Transverse colon (tissue), 4 donors: Measurements from ENCODE around the gene ZBTB20. TPM values are rescaled to one million over a fixed set of nuclear protein-coding genes. Genes with fewer than 3 reads are reported as not detected.

Experiments
- DNase-seq: peaks from one replicate; pipeline ENCODE4 v3.0.0-alpha.2; 2019
- H3K27ac ChIP-seq, 4 donors: fragments of 200-600 bp; sonication (generic); 2 replicates each; pipeline ENCODE4 v1.5.1; 2016 to 2018; ENCODE audit warnings: inconsistent platforms in 4 of 4
- H3K27me3 ChIP-seq: fragments of 200-600 bp; sonication (generic); 2 replicates; pipeline ENCODE4 v1.5.1; 2017; ENCODE audit warnings: inconsistent platforms
- H3K36me3 ChIP-seq, 4 donors: fragments of 200-600 bp; sonication (generic); 2 replicates each; pipeline ENCODE4 v1.5.1; 2017 to 2019; ENCODE audit warnings: inconsistent platforms in 4 of 4
- H3K4me1 ChIP-seq, 4 donors: fragments of 200-600 bp; sonication (generic); 2 replicates each; pipeline ENCODE4 v1.5.1; 2017 to 2020; ENCODE audit warnings: inconsistent platforms in 4 of 4
- H3K4me3 ChIP-seq, 4 donors: fragments of 200-600 bp; sonication (generic); 1 replicate in 1 of 4; 2 replicates in 3 of 4; pipeline versions ENCODE4 v1.5.1 to v1.6.1; 2017 to 2019; ENCODE audit warnings: inconsistent platforms in 4 of 4
- H3K9me3 ChIP-seq, 2 donors: fragments of 200-600 bp; sonication (generic); 2 replicates each; pipeline ENCODE4 v1.5.1; 2017 to 2019; ENCODE audit warnings: inconsistent platforms in 2 of 2
- EP300 ChIP-seq: sonication (generic); formaldehyde crosslinking; IDR thresholded peaks from one replicate; pipeline ENCODE4 v1.6.1; 2017; ENCODE audit warnings: antibody characterized with exemption, low read depth
- POLR2A ChIP-seq: fragments of 450-650 bp; IDR thresholded peaks from one replicate; pipeline ENCODE4 v1.6.1; 2016; ENCODE audit warnings: antibody characterized with exemption, mild to moderate bottlenecking, moderate library complexity
- POLR2AphosphoS5 ChIP-seq, 3 donors: sonication (generic); formaldehyde crosslinking; IDR thresholded peaks; one replicate each; pipeline ENCODE4 v1.6.1; 2016; ENCODE audit warnings: antibody characterized with exemption in 3 of 3
- WGBS, 2 donors: methylation state at CpG; one replicate each; pipeline ENCODE4 v1.1.5; 2018; ENCODE audit warnings: low coverage in 1 of 2; 5-methylcytosine and 5-hydroxymethylcytosine counted together
- in situ Hi-C, 4 donors: fragments of 200-750 bp; cut with MboI; loops; one replicate each; pipeline versions ENCODE4 v1.15.0 to v1.15.1; 2017; ENCODE audit warnings: low sequenced_read_pairs in 3 of 4, low pct_ligation_motif_present in 1 of 4, low pct_unique_long_range_greater_than_20kb in 1 of 4
- intact Hi-C: fragments of 100-400 bp; cut with DNase I; formaldehyde crosslinking; loops from one replicate; pipeline ENCODE4 v1.15.1; 2023; ENCODE audit warnings: low total_unique reads
- total RNA-seq, 4 donors: library from RNA; depleted of rRNA; stranded (reverse); fragments of >200 nt; gene quantifications; one replicate each; pipeline ENCODE4 v1.1.0, GENCODE V29; 2016
- TF ChIP-seq, protein P1 (sequence below), 5 experiments: fragments of 200-600 bp in 3 of 5; fragments of 450-650 bp in 2 of 5; sonication (generic) in 3 of 5; IDR thresholded peaks; 1 replicate in 2 of 5; 2 replicates in 3 of 5; pipeline ENCODE4 v1.5.1; 2016 to 2017; ENCODE audit warnings: antibody characterized with exemption in 5 of 5, inconsistent platforms in 3 of 5, mild to moderate bottlenecking in 2 of 5, moderate library complexity in 1 of 5

Gene ZBTB20
- total RNA-seq, 4 donors from 2014 or later: 44.6 to 50.5 (median 46.4) TPM

DNA sequence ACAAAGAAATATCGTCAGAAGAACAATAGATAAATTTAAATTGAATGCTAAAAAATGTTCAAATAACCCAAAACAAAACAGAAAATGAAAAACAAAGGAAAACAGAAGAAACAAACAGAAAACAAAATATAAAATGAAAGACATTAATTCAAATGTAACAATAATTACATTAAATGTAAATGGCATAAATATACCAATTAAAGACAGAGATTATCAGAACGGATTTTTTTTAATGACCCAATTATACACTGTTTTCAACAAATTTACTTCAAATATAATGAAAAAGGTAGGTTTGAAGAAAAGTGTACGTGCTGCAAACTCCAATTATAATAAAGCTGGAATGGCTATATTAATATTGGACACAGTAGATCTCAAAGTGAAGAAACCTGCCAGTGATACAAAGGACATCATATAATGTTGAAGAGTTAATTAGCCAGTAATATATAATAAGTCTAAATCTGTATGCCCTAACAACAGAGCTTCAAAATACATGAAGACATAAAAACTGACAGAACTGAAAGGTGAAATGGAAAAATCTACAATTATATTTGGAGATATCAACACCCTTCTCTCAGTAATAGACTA, 193.8 kb downstream of the ZBTB20 start:
- intact Hi-C loops: no loop called here
- H3K27me3 ChIP-seq: no peaks in the 10 kb centered on the region
- no peak overlapping the region for H3K4me3 ChIP-seq
- in situ Hi-C loops: no loop called here
- TF ChIP-seq, protein P1, sequence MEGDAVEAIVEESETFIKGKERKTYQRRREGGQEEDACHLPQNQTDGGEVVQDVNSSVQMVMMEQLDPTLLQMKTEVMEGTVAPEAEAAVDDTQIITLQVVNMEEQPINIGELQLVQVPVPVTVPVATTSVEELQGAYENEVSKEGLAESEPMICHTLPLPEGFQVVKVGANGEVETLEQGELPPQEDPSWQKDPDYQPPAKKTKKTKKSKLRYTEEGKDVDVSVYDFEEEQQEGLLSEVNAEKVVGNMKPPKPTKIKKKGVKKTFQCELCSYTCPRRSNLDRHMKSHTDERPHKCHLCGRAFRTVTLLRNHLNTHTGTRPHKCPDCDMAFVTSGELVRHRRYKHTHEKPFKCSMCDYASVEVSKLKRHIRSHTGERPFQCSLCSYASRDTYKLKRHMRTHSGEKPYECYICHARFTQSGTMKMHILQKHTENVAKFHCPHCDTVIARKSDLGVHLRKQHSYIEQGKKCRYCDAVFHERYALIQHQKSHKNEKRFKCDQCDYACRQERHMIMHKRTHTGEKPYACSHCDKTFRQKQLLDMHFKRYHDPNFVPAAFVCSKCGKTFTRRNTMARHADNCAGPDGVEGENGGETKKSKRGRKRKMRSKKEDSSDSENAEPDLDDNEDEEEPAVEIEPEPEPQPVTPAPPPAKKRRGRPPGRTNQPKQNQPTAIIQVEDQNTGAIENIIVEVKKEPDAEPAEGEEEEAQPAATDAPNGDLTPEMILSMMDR (IDR thresholded peaks at IDR 0.05): no peak
- TF ChIP-seq POLR2AphosphoS5 (IDR thresholded peaks at IDR 0.05): no peak
- TF ChIP-seq POLR2A: no peak
- TF ChIP-seq EP300: no peak
- no peak overlapping the region for H3K27ac ChIP-seq
- no peaks in the 10 kb centered on the region for H3K36me3 ChIP-seq
- 64% methylated on average over 3 of the region's 3 CpGs for WGBS, 2 donors
- no peak for DNase-seq
- H3K9me3 ChIP-seq: peaks cover 15 to 25% of the 10 kb centered on the region in 2 donors
- no peaks in the 10 kb centered on the region for H3K4me1 ChIP-seq

DNA sequence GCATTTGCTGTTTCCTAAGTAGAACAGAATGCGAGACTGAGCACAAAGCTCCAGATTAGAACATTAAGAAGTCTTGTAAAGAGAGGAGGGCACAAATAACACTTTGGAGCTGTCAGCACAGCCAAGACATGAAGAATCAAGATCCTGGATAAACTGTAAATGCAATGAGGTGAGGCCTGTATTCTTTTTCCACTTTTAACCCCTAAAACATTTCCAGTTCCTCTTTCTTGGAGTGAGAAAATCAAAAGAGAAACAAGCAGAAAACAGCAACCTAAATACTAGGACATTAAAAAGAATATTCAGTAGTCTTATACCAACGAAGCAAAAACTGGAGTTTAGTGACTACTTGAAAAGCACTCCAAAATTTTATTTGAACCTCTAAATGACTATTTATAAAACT, 204.3 kb downstream of the ZBTB20 start:
- Histone ChIP-seq H3K27ac (no peak overlapping the region), H3K4me1 (peaks cover 0 to 7% (median 0%) of the 10 kb centered on the region in 4 donors), H3K4me3 (no peak overlapping the region), H3K36me3 (no peaks in the 10 kb centered on the region), H3K9me3 (no peaks in the 10 kb centered on the region), H3K27me3 (no peaks in the 10 kb centered on the region)
- TF ChIP-seq POLR2A: no peak
- WGBS, 2 donors: 91 to 100% methylated on average over 2 of the region's 2 CpGs
- intact Hi-C loops: no loop called here
- in situ Hi-C loops: no loop called here
- no peak for DNase-seq

DNA sequence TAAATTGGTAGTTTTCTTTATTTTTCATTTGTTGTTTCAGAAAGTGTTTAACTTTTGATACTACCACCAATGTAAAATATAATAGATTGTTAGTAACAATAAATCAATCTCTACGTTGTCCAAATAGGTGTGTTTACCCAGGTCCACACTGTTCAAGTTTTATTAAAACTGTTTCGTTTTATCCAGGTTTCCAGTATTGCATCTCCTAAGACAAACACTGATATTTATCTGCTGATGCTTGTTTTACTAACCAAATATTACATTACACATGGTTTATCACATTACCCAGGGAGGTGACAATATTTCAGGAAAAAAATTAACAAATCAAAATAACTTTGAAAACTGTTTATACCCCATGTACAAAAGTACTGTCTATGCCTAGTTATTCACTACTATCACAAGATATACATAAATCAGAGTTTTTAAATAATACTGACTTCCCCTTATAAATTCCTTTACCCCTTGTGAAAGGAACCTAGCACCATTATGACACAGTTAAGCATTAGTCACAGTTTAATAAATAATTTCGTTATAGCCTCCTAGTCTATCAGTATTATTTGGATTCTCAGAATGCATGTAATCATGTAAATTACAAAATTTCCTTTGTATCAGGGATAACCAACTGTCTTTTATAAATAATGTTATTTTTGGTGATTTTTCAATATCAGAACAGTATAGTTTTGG, 205.3 kb downstream of the ZBTB20 start:
- 82 to 88% methylated on average over 3 of the region's 3 CpGs for WGBS, 2 donors
- intact Hi-C loops (no loop called here), in situ Hi-C loops (no loop called here)
- H3K27ac ChIP-seq: no peak overlapping the region
- no peak for DNase-seq
- H3K27me3 ChIP-seq: no peaks in the 10 kb centered on the region
- TF ChIP-seq, protein P1 (IDR thresholded peaks at IDR 0.05): no peak
- no peak for TF ChIP-seq EP300
- no peak for TF ChIP-seq POLR2AphosphoS5 (IDR thresholded peaks at IDR 0.05)
- TF ChIP-seq POLR2A: no peak
- no peaks in the 10 kb centered on the region for H3K36me3 ChIP-seq
- no peaks in the 10 kb centered on the region for H3K9me3 ChIP-seq
- peaks cover 0 to 7% (median 0%) of the 10 kb centered on the region in 4 donors for H3K4me1 ChIP-seq
- H3K4me3 ChIP-seq: no peak overlapping the region

DNA sequence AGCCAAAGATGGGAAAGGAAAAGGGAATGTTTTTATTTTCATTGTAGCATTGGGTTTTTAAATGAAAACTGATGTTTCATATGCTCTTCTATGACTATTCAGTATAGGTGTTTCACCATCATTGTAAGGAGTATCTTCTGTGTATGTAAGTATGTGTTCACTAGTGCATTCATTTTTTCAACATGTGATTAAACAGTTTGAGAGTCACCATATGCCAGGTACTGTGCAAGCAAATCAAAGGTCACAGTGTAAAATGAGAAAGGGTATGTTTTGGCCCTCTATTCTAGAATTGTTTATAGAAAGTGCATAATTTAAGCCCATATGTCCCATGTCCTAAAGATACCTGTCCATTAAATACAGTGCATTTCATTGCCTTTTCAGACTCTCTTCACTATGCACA, 207.2 kb downstream of the ZBTB20 start:
- in situ Hi-C loops (no loop called here), intact Hi-C loops (no loop called here)
- DNase-seq: no peak
- no peaks in the 10 kb centered on the region for H3K36me3 ChIP-seq
- no peaks in the 10 kb centered on the region for H3K27me3 ChIP-seq
- peaks cover 0 to 7% (median 0%) of the 10 kb centered on the region in 4 donors for H3K4me1 ChIP-seq
- no peaks in the 10 kb centered on the region for H3K9me3 ChIP-seq
- TF ChIP-seq, protein P1 (IDR thresholded peaks at IDR 0.05): no peak
- TF ChIP-seq EP300: no peak
- TF ChIP-seq POLR2A: no peak
- no peak for TF ChIP-seq POLR2AphosphoS5 (IDR thresholded peaks at IDR 0.05)
- no peak overlapping the region for H3K4me3 ChIP-seq
- H3K27ac ChIP-seq: no peak overlapping the region

DNA sequence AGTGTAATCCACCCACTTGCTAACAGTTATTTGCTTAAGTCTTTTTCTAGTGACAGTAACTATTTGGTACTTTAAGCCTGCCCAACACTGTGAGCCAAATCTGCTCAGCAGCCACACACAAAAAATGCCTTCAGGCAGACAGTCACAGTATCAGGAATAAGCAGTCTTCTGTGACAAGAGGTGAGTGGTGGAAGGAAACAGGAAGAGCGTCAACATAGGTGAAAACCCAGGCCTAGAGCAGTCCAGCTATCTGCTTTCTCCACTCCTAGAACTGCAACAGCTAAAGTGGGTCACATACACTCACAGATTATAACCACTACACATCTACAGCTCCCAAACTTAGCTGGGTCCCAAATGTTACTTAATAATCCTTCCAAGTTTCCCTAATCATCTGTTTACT, 213.7 kb downstream of the ZBTB20 start:
- intact Hi-C loops: no loop called here
- whole genome bisulfite sequencing, 2 donors: 96% methylated on average over 1 of the region's 1 CpG; no CpG with 5 or more reads in 1 of the 2 donors
- no peaks in the 10 kb centered on the region for H3K9me3 ChIP-seq
- no peaks in the 10 kb centered on the region for H3K4me1 ChIP-seq
- in situ Hi-C loops: no loop called here
- no peak for DNase-seq
- H3K27me3 ChIP-seq: no peaks in the 10 kb centered on the region
- no peak overlapping the region for H3K27ac ChIP-seq
- no peak overlapping the region for H3K4me3 ChIP-seq
- TF ChIP-seq POLR2AphosphoS5 (IDR thresholded peaks at IDR 0.05) (no peak), EP300 (no peak)
- H3K36me3 ChIP-seq: no peaks in the 10 kb centered on the region
